Measurements from ENCODE around the gene CASKIN2. TPM values are rescaled to one million over a fixed set of nuclear protein-coding genes. Genes with fewer than 3 reads are reported as not detected.
"Not testable (repeated sequence)": the region's sequence is repeated elsewhere in the genome, so short reads cannot be mapped to it uniquely, and the experiment has no call there.

CASKIN2 gene
- polyA plus RNA-seq, 4 donors = 33.6 to 35.2 (median 34.0) TPM

- DNase-seq (ENCODE audit: low read depth in 4 of 4, low spot score in 3 of 4) = no peak
Observed at GRCh38 chr17:75521951-75522727, 6.8 kb upstream of the CASKIN2 start.

- no peak for DNase-seq (ENCODE audit: low read depth in 4 of 4, low spot score in 3 of 4)
Observed at GRCh38 chr17:75521290-75521689, 6.0 kb upstream of the CASKIN2 start.

GRCh38 chr17:75520413-75520812 lies 5.1 kb upstream of the CASKIN2 start:
- DNase-seq (ENCODE audit: low read depth in 4 of 4, low spot score in 3 of 4) = not testable (repeated sequence)

- DNase-seq (ENCODE audit: low read depth in 4 of 4, low spot score in 3 of 4) = no peak
Observed at GRCh38 chr17:75518983-75519537, 3.7 kb upstream of the CASKIN2 start.

GRCh38 chr17:75518201-75518600 lies 2.9 kb upstream of the CASKIN2 start:
- no peak for DNase-seq (ENCODE audit: low read depth in 4 of 4, low spot score in 3 of 4)

GRCh38 chr17:75517297-75517865 lies 2.0 kb upstream of the CASKIN2 start:
- no peak for DNase-seq (ENCODE audit: low read depth in 4 of 4, low spot score in 3 of 4)

GRCh38 chr17:75516619-75517296 lies 1.4 kb upstream of the CASKIN2 start:
- no peak for DNase-seq (ENCODE audit: low read depth in 4 of 4, low spot score in 3 of 4)

- peak; percentile 75 to 80 (median 80) for DNase-seq (ENCODE audit: low read depth in 4 of 4, low spot score in 3 of 4)
Observed at GRCh38 chr17:75516255-75516618, 900 bp upstream of the CASKIN2 start, which contains the start of gene TSEN54. TSS of gene TSEN54 (plus strand) at chr17:75516528. CDS start at chr17:75516561, 33 bp downstream.

GRCh38 chr17:75514919-75515495 lies 330 bp downstream of the CASKIN2 start:
- DNase-seq (ENCODE audit: low read depth in 4 of 4, low spot score in 3 of 4) = no peak

- DNase-seq (ENCODE audit: low read depth in 4 of 4, low spot score in 3 of 4) = no peak
Observed at GRCh38 chr17:75514299-75514918, 928 bp downstream of the CASKIN2 start.

- DNase-seq (ENCODE audit: low read depth in 4 of 4, low spot score in 3 of 4) = no peak
Observed at GRCh38 chr17:75513641-75514000, 1.7 kb downstream of the CASKIN2 start.

GRCh38 chr17:75512926-75513640 lies 2.3 kb downstream of the CASKIN2 start:
- no peak for DNase-seq (ENCODE audit: low read depth in 4 of 4, low spot score in 3 of 4)

- DNase-seq (ENCODE audit: low read depth in 4 of 4, low spot score in 3 of 4) = no peak
Observed at GRCh38 chr17:75511610-75512575, 3.4 kb downstream of the CASKIN2 start.

- no peak for DNase-seq (ENCODE audit: low read depth in 4 of 4, low spot score in 3 of 4)
Observed at GRCh38 chr17:75511270-75511609, 4.1 kb downstream of the CASKIN2 start.

- no peak for DNase-seq (ENCODE audit: low read depth in 4 of 4, low spot score in 3 of 4)
Observed at GRCh38 chr17:75509528-75510258, 5.6 kb downstream of the CASKIN2 start.

- DNase-seq (ENCODE audit: low read depth in 4 of 4, low spot score in 3 of 4) = no peak
Observed at GRCh38 chr17:75508931-75509361, 6.4 kb downstream of the CASKIN2 start.

- no peak for DNase-seq (ENCODE audit: low read depth in 4 of 4, low spot score in 3 of 4)
Observed at GRCh38 chr17:75507733-75508719, 7.3 kb downstream of the CASKIN2 start.
